Fibroblast of upper back skin (primary cell): ENCODE measurements around the gene GPR179.

Experiments used
- DNase-seq: peaks from one replicate; pipeline ENCODE4 v3.0.0-alpha.2; 2013

The GPR179 gene

DNA sequence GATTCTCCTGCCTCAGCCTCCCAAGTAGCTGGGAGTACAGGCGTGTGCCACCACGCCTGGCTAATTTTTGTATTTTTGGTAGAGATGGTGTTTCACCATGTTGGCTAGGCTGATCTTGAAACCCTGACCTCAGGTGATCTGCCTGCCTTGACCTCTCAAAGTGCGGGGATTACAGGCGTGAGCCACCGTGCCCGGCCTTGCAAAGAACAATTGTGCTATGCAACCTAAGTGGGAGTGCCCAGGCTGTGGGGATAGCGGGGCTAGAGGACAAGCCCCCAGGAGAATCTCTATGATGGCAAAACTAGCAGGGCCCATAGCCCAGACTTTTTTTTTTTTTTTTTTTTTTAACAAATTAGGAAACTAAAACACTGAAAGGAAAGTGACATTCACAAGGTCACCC is 2.0 kb upstream of the GPR179 start:
- DNase-seq: no peak

DNA sequence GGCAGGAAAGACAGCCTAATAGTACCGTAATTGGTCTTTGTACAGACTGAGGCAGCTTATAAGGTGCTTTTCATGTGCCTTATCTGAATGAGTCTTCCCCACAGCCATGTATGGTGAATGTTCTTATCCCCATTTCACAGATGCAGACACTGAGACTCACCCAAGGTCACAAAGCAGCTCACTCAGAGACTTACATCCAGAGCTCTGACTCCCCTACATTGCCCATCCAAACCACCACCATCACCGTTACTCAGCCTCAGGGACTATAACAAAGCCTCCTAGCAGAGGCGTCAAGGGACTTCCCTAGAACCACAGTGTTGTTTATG is 627 bp upstream of the GPR179 start:
- no peak for DNase-seq

DNA sequence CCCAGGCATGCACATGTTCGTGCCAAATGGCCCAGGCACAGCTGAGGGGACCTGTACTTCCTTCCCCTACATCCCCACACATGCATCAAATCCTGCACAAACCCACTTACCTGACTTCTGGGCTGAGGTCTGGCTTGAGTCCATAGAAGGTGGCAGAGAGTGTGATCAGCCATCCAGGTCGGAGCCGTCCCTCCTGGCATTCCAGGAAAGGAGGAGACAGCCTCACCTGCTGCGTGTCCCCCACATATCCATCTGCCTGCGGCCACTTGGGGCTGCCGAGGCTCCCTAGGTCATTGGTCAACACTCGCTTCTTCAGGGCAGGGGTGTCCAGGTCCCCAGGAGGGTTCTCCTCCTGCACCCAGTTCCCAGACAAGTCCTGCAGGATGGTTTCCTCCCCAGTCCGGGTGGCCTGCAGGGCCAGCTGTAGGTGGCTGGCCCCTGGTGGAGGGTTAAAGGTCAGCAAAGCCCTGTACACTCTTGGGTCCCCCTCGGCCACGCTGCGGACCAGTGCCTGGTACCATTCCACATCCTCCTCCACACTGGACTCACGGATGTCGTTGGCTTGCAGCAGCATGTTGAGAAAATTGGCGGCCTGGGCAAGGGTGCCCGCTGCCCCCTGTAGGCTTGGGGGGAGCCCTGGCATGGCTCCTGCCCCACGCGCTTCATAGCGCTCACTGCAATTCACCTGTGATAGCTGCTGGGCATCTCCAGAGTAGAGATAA is 709 bp downstream of the GPR179 start:
- DNase-seq: no peak

DNA sequence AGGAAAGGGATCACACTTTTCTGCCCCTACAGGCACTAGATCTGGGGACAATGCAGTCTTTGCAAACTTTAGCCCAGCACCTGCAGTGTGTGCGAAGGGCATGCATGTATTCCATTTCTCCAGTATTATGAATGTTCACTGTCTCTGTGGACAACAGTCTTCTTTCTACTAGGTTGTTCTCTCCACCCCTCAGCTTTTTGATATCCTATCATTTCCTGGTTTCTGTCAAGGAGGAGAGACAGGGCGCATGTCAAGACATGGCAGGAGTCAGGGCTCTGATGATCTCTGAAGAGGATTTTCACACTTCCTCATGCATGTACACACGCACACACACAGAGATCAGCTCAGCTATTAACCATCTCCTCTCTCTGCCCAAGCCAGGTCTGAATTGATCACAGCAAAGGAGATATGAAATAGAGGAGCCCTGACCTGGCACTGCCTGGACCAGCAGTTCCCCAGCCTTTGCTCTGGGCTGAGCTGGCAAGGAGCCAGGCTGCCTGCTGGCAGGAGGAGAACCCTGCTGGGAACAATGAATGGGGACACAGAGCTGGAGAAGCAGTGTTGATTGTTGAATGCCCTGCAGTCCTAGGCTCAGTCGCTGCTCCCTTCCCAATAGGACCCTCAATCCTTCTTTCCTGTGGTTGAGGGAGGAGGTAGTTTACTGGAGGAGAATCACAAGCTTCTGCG is 2.6 kb downstream of the GPR179 start:
- no peak for DNase-seq

DNA sequence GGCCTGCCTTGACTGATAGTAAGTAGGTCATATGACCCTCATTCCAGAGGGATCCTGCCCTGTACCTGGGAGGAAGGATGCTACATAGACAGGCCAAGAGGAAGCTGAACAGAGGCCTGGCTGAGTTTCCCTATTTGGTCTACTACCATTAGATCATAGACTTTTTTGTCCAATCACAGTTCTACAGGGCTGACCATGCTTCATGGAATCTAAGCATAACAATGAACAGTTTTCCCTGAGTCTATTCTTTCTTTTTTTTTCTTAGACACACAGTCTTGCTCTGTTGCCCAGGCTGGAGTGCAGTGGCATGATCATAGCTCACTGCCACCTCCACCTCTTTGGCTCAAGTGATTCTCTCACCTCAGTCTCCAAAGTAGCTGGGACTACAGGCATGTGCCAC is 3.9 kb downstream of the GPR179 start:
- no peak for DNase-seq

DNA sequence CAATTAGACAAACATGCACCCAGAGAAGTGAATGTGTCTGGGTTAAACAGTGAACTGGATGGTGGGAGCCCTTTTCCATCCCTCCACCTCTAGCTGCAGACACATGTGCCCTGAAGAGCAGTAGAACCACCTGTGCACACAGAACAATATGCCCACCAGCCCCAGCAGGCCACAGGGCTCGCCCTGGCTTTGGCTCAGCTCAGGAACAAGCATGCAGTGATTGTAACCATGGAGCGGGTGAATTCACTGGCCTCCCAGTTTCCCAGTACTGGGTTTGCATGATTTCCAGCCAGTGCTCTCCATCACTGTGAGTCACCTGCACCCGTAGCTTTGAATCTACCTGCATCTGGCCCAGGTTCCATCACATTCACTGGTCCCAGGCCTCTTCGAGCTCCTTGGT is 5.2 kb downstream of the GPR179 start:
- DNase-seq: no peak

DNA sequence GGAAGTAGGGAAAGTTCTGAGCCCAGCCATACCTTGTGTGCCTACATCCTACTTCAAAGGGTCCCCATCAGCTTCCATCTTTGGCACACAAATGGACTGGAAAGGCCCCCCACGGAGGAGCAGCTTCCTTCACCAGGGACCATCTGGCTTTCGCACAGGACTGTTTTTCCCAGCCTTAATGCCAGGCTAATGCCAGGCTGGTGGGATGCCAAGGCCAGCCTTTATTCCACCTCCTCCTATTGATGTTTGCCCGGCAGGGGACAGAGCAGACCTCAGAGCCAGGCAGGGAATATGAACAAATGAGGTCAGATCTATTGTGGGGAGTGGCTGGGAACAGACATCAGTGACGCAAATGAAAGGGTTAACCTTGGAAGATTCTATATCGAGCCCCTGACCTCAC is 5.7 kb downstream of the GPR179 start:
- no peak for DNase-seq

DNA sequence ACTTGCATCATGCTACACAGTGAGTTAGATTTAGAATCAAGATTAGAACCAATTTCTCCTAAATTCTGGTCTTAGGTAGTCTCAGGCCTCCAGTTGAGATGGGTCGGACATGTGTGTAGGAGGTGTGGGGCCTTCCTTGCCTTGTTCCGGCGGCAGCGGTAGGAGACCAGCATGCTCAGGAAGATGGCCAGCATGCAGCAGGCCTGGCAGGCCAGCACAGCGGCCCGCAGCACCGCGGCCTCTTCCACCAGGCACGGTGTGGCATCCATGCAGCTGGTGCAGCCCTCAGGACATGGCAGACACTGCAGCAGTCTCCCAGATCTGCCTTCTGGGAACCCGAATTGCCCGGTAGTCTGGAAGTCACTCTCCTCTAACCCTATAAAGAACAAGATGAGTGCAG is 6.9 kb downstream of the GPR179 start:
- DNase-seq: no peak

DNA sequence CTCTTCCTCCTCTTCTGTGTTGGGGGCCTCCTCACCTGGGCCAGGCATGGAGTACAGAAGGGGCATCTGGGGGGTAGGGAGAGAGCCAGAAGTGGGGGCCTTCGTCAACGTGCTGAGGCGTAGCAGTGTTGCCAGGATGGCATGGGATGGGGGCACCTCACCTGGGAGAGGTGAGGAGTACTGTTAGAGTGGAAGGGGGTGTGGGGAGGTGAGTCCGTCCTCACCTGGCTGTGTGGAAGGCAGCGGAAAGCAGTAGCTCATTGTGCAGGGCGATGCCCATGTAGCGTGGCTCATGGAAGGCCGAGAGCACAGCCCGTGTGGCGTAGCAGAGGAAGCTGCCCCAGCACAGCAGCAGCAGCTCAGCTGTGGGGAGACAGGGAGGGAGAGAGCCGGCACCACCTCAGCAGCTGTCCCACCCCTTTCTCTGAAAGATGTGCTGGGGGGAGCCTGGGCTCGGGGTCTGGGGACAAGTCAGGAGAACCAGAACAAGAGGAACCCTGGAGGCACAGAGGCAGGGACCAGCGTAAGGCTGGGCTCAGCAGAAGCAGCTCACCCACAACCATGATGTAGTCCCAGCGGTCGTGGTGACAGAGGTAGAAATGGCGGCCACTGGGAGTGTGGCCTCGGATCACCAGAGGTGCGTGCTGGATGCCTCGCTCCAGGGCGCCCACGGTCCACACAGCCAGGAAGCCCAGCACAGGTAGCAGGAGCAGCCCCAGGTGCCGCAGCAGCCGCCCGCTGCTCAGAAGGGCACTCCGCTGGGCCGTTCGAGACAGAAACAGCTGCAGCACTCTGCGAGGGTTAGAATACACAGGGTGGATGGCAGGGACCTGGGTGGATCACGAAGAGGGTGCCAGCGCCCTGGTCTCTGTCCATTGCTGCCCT is 9.0 kb downstream of the GPR179 start:
- no peak for DNase-seq

DNA sequence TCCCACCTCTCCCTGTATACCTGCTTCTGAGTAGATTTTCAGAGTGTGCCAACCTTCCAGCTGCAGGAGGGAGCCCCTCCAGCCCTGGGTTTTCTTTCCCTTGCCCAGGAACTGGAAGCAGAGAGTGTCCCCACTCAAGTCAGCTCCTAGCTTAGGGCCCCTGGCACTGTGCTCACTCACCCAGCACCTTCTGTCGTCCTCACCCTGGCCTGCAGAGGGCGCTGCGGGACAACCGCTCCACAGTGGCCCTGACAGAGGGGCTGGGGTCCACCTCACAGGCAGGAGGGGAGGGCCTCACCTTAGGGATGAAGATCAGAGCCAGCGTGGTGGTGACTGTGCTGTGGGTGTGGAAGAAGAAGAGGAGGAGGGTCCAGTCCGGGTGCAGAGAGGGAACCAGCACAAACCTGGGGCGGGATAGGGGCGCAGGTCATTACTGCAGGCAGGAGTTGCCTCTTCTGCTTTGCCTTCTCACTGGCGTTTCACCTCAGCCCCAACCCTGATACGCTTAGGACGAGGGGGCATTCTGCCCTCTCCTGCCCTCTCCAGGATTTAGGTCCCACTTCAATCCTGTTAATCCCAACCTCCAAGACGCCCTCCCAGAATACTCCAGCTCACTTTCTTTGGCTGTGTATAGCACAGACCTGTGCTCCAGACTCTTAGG is 10.0 kb downstream of the GPR179 start:
- DNase-seq: no peak

DNA sequence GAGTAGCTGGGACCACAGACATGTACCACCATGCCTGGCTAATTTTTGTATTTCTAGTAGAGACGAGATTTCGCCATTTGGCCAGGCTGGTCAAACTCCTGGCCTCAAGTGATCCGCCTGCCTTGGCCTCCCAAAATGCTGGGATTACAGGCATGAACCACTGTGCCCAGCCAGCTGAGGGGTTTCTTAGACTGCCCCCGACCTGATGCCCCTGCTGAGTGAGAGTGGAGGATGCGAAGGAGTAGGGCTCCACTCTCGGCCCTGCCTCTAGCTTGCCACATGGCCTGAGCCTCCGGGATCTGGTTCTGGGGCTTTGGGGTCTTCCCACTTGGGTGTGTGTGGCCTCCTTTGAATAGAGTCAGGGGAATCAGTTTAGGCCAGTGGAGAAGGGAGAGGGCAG is 11.0 kb downstream of the GPR179 start:
- DNase-seq: no peak

DNA sequence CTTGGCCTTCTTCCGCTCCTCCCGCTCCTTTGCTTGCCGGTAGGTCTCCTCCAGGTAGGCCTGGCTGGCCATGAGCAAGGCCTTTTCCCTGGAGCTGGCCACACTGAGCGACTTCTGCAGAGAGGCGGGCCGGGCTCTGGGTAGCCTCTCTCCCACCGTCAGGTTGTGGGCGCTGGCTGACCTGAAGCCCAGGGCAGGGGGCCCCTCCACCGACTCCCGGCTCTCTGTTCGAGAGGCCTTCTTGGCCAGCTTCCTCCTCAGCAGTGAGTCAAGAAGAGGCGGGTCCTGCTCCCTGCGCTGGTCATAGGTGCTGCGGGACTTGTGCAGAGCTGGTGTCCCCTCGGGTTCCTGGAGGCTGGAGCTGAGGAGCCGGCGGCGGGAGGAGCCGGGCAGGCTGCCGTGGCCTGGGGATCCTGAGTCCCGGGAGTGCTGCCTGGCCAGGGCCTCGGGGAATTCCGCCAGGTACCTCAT is 12.8 kb downstream of the GPR179 start:
- no peak for DNase-seq

DNA sequence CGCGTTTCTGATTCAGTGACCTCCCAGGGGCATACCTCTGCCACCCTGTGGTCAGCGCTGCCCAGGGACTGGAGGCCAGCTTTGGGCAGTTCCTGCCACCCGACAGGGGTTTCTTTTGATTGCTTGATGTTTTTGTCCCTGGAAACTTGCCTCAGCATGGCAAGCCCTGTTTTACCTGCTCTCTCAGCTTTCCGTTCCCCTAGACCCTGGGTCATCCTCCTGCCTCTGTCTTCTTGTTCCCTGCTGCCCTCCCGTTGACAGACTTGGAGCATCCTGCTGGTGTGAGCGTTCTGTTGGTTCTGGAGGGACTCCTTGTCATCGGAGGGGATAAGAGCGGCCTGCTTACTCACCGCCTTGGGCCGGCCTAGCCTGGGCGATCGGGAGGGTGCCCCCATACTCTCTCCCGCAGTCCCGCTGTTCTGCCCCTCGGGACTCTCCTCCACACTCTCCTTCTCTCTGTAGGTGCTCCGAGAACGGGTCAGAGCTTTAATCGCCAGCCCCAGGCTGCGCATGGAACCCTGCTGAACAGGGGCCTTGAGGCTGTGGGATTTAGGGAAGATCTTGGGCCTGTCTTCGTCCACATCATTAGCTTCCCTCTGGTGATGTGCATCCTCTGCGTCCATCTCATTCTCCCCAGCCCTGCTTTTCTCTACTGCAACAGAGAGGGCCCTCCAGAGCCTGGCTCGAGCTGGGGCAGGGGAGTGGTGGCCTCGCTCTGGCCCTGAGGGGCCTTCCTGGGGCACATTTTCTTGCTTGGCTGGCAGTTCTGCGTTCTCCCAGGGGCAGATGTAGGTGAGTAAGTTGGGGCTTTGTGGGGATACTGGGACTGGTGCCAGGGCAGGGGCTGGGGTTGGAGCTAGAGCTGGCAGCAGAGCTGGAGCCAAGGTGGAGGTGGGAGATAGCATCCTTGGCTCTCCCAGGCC is 13.7 kb downstream of the GPR179 start:
- no peak for DNase-seq

DNA sequence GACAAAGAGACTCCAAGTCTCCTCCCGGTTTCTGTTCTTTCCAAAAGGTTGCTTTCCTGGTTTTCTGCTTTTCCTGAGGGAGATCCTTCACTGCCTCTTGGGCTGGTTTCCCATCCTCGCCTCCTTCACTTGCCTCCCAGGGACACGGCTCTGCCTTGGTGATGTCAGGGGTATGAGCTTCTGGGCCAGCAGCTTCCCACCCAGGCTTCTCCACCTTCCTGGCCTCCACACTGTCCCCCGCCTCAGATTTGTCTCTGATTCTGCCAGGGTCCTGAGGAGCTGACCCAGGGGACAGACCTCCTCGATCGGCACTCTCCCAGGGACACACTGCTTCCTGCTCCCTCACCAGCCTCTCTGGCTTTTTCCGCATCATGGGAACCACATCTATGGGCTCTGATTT is 14.5 kb downstream of the GPR179 start:
- no peak for DNase-seq

DNA sequence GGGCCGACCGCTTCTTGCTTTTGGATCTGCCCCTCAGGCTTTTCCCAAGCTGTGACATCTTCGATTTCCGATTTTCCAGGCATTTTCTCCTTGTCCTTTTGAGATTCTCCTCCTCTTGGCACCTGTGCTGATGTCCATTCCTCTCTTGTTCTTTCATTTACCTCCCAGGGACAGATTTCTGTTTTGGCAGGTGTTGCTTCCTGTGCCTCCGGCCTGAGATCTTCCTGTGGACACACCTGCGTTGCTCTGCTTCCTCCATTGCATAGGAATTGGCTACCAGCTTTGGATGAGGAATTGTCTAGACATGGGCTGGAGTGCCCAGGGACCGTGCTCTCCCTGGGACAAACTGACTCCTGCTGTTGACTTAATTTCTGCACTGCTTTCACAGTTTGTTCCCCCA is 15.1 kb downstream of the GPR179 start:
- DNase-seq: no peak

DNA sequence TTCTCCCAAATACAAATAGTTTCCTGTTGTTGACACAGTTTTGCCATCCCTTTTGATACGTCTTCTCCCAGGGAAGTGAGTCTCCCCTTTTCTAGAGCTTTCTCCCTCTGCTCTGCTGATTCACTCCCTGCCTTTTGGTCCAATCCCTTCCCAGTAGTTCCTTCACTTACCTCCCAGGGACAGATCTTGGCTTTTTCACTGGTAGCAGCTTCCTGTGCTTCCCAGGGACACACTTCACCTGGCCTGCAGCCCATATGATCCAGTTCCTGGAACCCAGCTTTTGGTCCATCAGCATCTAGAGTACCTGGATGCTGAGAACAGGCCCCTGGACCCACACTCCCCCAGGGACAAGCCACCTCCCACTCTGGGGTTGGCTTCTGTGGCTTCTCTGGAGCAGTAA is 15.8 kb downstream of the GPR179 start:
- DNase-seq: no peak

DNA sequence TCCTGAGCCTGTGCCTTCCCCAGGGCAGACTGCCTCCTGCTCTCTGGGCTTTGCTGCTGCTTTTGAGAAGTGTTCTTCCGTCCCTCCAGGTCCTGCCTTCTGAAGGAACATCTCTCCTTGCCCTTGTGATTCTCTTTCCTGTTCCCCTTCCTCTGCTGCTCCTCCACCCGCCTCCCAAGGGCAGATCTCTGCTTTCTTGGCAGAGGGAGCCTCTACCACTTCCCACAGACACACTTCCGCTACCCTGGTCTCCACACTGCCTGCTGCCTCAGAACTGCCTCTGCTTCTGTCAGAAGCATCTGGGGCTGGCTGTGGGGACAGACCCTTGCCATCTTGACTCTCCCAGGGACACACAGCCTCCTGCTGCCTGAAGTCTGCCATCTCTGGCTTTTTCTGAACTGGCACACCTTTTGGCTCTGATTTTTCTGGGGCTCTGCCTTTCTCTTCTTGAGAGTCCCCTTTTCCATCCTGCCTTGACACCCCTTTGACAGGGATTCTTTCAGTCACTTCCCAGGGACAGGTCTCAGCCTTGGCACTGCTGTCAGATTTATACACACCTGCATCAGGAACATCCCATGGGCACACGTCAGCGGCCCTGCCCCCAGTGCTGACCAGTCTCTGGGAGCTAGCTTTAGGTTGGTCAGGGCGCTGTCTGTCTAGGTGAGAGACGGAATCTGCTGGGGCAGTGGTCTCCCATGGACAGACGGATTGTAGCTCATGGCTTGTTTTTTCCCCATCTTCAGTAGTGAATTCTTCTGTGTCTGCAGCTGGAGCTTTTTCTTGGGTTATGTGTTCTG is 16.6 kb downstream of the GPR179 start:
- no peak for DNase-seq

DNA sequence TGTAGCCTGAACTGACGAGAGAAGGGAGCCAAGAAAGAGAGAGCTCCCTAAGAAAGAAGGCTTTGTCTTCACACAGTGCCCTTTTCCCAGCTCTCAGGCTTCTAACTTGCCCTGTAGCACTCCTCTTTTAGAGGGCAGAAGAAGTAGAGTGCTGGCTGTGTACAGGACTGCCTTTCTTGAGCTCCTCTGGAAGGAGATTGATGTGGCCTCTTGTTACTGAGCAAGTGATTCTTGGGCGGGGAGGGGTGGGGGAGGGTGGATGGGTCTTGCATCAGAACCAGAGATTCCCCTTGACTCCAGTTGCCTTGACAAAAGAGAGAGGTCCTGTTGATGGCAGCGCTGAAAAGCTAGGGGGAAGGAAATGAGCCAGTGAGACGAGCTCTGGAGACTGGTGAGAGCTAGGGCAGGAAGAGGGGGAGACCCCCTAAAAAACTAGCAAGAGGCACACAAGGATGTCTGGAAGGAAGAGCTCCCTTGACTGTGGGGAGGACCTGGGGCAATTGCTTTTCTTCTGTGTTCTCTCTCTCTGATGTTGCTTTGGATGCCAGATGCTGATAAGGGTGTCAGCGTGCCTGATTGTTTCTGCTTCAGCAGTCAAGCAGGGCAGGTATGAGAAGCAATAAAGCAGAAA is 18.4 kb downstream of the GPR179 start:
- DNase-seq: no peak

DNA sequence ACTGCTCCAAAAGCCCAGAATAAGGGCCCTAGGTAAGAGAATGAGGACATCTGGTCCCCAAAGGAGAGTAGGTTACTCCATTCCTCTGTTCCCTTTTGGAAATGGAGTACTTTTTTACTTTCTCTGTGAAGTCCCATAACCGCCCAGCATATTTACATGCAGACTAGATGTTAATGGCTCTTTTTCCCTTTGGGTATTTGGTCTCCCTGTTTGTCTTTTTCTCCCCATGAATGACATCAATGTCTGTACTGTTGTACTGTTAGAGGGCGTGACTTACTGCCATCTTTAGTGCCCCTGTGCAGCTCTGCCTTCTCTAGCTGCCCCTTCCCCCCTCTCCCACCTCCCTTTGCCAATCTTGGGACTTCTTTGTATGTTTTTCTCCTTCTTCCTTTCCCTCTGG is 19.0 kb downstream of the GPR179 start:
- DNase-seq: no peak

DNA sequence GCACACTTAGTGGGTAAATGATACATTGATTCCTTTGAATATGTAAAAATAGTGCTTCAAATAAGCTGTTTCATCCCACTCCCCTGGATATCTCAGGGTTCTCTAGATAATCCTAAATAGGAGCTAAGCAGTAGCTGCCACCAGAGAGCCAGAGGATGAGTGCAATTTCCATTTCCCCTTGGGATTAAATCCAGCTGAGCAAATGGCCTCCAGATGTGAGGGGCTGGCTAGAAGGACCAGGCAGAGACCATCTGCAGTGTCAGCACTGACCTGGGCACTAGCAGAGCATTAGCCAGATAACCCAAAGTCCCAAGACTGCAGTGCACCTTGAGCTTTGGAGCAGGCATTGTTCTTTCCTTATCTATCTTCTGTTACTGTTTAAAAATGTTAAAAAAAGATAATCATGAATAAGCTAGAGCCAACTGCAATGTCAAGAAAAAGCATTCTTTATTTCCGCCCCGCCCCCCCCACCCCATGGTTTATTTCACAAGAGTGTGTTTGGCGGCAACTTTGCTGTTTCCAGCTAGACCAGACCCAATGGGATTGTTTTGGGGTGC is 19.5 kb downstream of the GPR179 start:
- DNase-seq: no peak

DNA sequence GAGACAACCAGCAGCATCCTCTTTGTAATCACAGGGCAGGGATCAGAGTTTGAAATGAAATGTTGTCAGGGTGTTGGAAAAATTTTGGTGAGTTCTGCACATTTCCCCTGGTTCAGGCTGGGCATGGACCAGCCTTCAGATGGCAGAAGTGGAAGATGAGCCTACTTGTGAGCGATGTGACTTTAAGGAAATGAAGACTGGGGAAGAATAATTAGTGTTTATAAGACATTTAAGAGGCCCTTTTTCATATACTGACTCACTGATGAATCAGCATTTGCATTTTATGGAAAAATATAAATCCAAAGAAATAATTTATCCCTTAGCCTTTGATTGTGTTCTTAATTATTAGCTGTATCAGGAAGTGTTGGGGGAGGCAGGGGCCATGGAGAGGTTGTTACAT is 20.9 kb downstream of the GPR179 start:
- no peak for DNase-seq
